Dermis lymphatic vessel endothelial cell (primary cell): ENCODE measurements around the gene LRRC14B. TPM values are rescaled to one million over a fixed set of nuclear protein-coding genes. Genes with fewer than 3 reads are reported as not detected.

ENCODE experiments used
- total RNA-seq: library from RNA; depleted of rRNA; stranded (reverse); fragments of >200 nt; gene quantifications from 2 replicates; pipeline ENCODE4 v1.2.1, GENCODE V29; 2014

LRRC14B gene
- not detected in 2 replicates for total RNA-seq

GRCh38 chr5:191036-191948 is at the start of gene LRRC14B:
Gene LRRC14B (plus strand): TSS chr5:191495. CDS start chr5:191539, 44 bp downstream.

GRCh38 chr5:217494-218456 is 26.5 kb downstream of the LRRC14B start, which contains the start of the genes CCDC127 and SDHA:
Gene CCDC127 (minus strand): TSS chr5:218153. CDS start chr5:216849, 1,304 bp downstream.
Gene SDHA (plus strand): TSS chr5:218320. CDS start chr5:218356, 36 bp downstream.

Other genes starting within 250 kb of the LRRC14B start
- gene PLEKHG4B, start 99.3 kb upstream of the LRRC14B start, total RNA-seq = under 0.01 and 0.11 TPM in 2 replicates
- 4.9 and 6.2 TPM in 2 replicates for gene CCDC127, start 26.7 kb downstream of the LRRC14B start, total RNA-seq
- gene SDHA, start 26.8 kb downstream of the LRRC14B start, total RNA-seq = 109 TPM in 2 replicates
- gene PDCD6, start 80.2 kb downstream of the LRRC14B start, total RNA-seq = 115 and 124 TPM in 2 replicates
- 2.0 and 2.9 TPM in 2 replicates for gene AHRR, start 130.2 kb downstream of the LRRC14B start, total RNA-seq